ENCODE measurements around the gene CABLES2.

GRCh38 chr20:62402456-62403150 lies 4.5 kb downstream of the CABLES2 start:
- TF ChIP-seq, protein P1, sequence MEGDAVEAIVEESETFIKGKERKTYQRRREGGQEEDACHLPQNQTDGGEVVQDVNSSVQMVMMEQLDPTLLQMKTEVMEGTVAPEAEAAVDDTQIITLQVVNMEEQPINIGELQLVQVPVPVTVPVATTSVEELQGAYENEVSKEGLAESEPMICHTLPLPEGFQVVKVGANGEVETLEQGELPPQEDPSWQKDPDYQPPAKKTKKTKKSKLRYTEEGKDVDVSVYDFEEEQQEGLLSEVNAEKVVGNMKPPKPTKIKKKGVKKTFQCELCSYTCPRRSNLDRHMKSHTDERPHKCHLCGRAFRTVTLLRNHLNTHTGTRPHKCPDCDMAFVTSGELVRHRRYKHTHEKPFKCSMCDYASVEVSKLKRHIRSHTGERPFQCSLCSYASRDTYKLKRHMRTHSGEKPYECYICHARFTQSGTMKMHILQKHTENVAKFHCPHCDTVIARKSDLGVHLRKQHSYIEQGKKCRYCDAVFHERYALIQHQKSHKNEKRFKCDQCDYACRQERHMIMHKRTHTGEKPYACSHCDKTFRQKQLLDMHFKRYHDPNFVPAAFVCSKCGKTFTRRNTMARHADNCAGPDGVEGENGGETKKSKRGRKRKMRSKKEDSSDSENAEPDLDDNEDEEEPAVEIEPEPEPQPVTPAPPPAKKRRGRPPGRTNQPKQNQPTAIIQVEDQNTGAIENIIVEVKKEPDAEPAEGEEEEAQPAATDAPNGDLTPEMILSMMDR (conservative IDR thresholded peaks at IDR 0.05; ENCODE audit: low read length) = no peak
- TF ChIP-seq EZH2phosphoT487 (IDR thresholded peaks at IDR 0.05; ENCODE audit: borderline replicate concordance) = no peak
